Left lung (tissue), 10 donors: Measurements from ENCODE around the gene CARMIL1. TPM values are rescaled to one million over a fixed set of nuclear protein-coding genes. Genes with fewer than 3 reads are reported as not detected.

ENCODE experiments used
- ATAC-seq: fragments of 200-7000 bp; cut with Tn5 transposase; one replicate; pipeline ENCODE4 v1.9.1; 2020; ENCODE audit warnings: moderate library complexity
- DNase-seq, 4 donors: peaks; one replicate each; pipeline ENCODE4 v3.0.0-alpha.2; 2013 to 2020
- H3K27ac ChIP-seq, 2 donors: fragments of 200-600 bp; sonication (generic) in 1 of 2; one replicate each; pipeline versions ENCODE4 v1.5.0 to v1.8.0; 2020 to 2021
- H3K27me3 ChIP-seq, 2 donors: fragments of 200-600 bp; sonication (generic) in 1 of 2; one replicate each; pipeline versions ENCODE4 v1.5.0 to v1.8.0; 2020 to 2021
- H3K36me3 ChIP-seq, 2 donors: fragments of 200-600 bp; sonication (generic) in 1 of 2; one replicate each; pipeline versions ENCODE4 v1.5.0 to v1.8.0; 2020 to 2021
- H3K4me1 ChIP-seq, 2 donors: fragments of 200-600 bp; one replicate each; pipeline ENCODE4 v1.8.0; 2021
- H3K4me3 ChIP-seq, 2 donors: fragments of 200-600 bp; sonication (generic) in 1 of 2; one replicate each; pipeline versions ENCODE4 v1.5.0 to v1.8.0; 2020 to 2021; ENCODE audit warnings: mild to moderate bottlenecking in 1 of 2
- H3K9me3 ChIP-seq, 2 donors: fragments of 200-600 bp; sonication (generic) in 1 of 2; one replicate each; pipeline versions ENCODE4 v1.5.0 to v1.8.0; 2020 to 2021
- CTCF ChIP-seq, 2 donors: fragments of 200-600 bp; sonication (generic) in 1 of 2; IDR thresholded peaks; one replicate each; pipeline versions ENCODE4 v1.5.0 to v1.8.0; 2021; ENCODE audit warnings: antibody characterized with exemption in 2 of 2
- intact Hi-C, 2 donors: fragments of 100-400 bp; cut with DNase I; formaldehyde crosslinking; loops; one replicate each; pipeline versions ENCODE4 v1.11.2 to v1.14.2; 2022
- polyA plus RNA-seq, 6 donors: library from polyadenylated mRNA; unstranded; fragments of 120-200 nt; gene quantifications; one replicate each; pipeline ENCODE4 v1.2.1, GENCODE V29; 2013; ENCODE audit not compliant: insufficient read length in 6 of 6
- total RNA-seq, 2 donors: library from RNA; stranded (reverse); fragmentation: NEBNext Ultra II Directional; extraction: Animal tissue kit (Norgen Biotek cat#: 25700); gene quantifications; one replicate each; pipeline ENCODE4 v1.2.1, GENCODE V29; 2021
- donor health status: DM: no; HTN: yes; CAD: no.
- donor health status: DM: no; HTN: no; CAD: no.

CARMIL1 gene
- total and polyA plus RNA-seq, 8 donors = 16.4 to 32.8 (median 27.4) TPM

GRCh38 chr6:25492951-25493350, 213.8 kb downstream of the CARMIL1 start:
- intact Hi-C loops = loop anchor here in 1 of 2 donors (5.0 kb wide), 1 partner anchor 216 kb away; the partner anchor contains the start of gene CARMIL1
- H3K27ac ChIP-seq = no peak overlapping the region
- no peaks in the 10 kb centered on the region for H3K9me3 ChIP-seq
- no peaks in the 10 kb centered on the region for H3K27me3 ChIP-seq
- no peak for TF ChIP-seq CTCF (IDR thresholded peaks at IDR 0.05)
- no peak overlapping the region for H3K4me3 ChIP-seq
- H3K4me1 ChIP-seq = peaks cover 3 to 4% of the 10 kb centered on the region in 2 donors
- no peak for ATAC-seq
- DNase-seq = no peak
- no peaks in the 10 kb centered on the region for H3K36me3 ChIP-seq

- no peak overlapping the region for H3K4me3 ChIP-seq
- no peaks in the 10 kb centered on the region for H3K9me3 ChIP-seq
- DNase-seq = no peak
- intact Hi-C loops = loop anchor here in 1 of 2 donors (5.0 kb wide), 1 partner anchor 217 kb away; the partner anchor contains the start of gene CARMIL1
- H3K4me1 ChIP-seq = peaks cover 3 to 4% of the 10 kb centered on the region in 2 donors
- ATAC-seq = no peak
- H3K27me3 ChIP-seq = no peaks in the 10 kb centered on the region
- H3K36me3 ChIP-seq = no peaks in the 10 kb centered on the region
- TF ChIP-seq CTCF (IDR thresholded peaks at IDR 0.05) = no peak
- no peak overlapping the region for H3K27ac ChIP-seq
These were observed 215.3 kb downstream of the CARMIL1 start for GRCh38 chr6:25494469-25494868.

- no peaks in the 10 kb centered on the region for H3K27me3 ChIP-seq
- H3K9me3 ChIP-seq = no peaks in the 10 kb centered on the region
- DNase-seq = no peak
- intact Hi-C loops = no loop called here
- H3K27ac ChIP-seq = no peak overlapping the region
- no peak for TF ChIP-seq CTCF (IDR thresholded peaks at IDR 0.05)
- no peaks in the 10 kb centered on the region for H3K4me1 ChIP-seq
- peak; percentile 55 for ATAC-seq
- no peaks in the 10 kb centered on the region for H3K36me3 ChIP-seq
- H3K4me3 ChIP-seq = no peak overlapping the region
These were observed 218.3 kb downstream of the CARMIL1 start for GRCh38 chr6:25497383-25498040.

GRCh38 chr6:25498505-25498904, 219.3 kb downstream of the CARMIL1 start:
- no peak overlapping the region for H3K4me3 ChIP-seq
- H3K27me3 ChIP-seq = no peaks in the 10 kb centered on the region
- DNase-seq (no peak), ATAC-seq (no peak)
- intact Hi-C loops = no loop called here
- no peaks in the 10 kb centered on the region for H3K9me3 ChIP-seq
- H3K4me1 ChIP-seq = no peaks in the 10 kb centered on the region
- no peaks in the 10 kb centered on the region for H3K36me3 ChIP-seq
- H3K27ac ChIP-seq = no peak overlapping the region
- no peak for TF ChIP-seq CTCF (IDR thresholded peaks at IDR 0.05)

GRCh38 chr6:25499615-25500235, 220.6 kb downstream of the CARMIL1 start:
- Histone ChIP-seq H3K4me1 (no peaks in the 10 kb centered on the region), H3K36me3 (no peaks in the 10 kb centered on the region), H3K27ac (no peak overlapping the region), H3K4me3 (no peak overlapping the region), H3K9me3 (no peaks in the 10 kb centered on the region), H3K27me3 (no peaks in the 10 kb centered on the region)
- no peak for TF ChIP-seq CTCF (IDR thresholded peaks at IDR 0.05)
- ATAC-seq (peak; percentile 84), DNase-seq (peak in 1 of 4 donors; percentile 22)
- intact Hi-C loops = no loop called here
